Smooth muscle cell (in vitro differentiated cells): ENCODE data around the gene UBL4A. TPM values are rescaled to one million over a fixed set of nuclear protein-coding genes. Genes with fewer than 3 reads are reported as not detected.

Experiments used
- DNase-seq: peaks from one replicate; lab custom pipeline; 2025; ENCODE audit not compliant: unreplicated experiment; lab: John Stamatoyannopoulos, UW
- H2AFZ ChIP-seq: fragments of 200-600 bp; sonication (generic); 2 replicates; pipeline ENCODE4 v1.6.0; 2016; ENCODE audit warnings: antibody characterized with exemption, low read depth, mild to moderate bottlenecking
- H3F3A ChIP-seq: fragments of 200-600 bp; sonication (generic); 2 replicates; pipeline ENCODE4 v1.6.0; 2017; ENCODE audit warnings: antibody characterized with exemption, low read depth
- H3K27ac ChIP-seq: fragments of 200-600 bp; sonication (generic); 2 replicates; pipeline ENCODE4 v1.5.1; 2016; ENCODE audit warnings: low read depth, mild to moderate bottlenecking
- H3K27me3 ChIP-seq: fragments of 200-600 bp; sonication (generic); 2 replicates; pipeline ENCODE4 v1.6.1; 2016; ENCODE audit warnings: low read depth, mild to moderate bottlenecking
- H3K36me3 ChIP-seq: fragments of 200-600 bp; sonication (generic); 2 replicates; pipeline ENCODE4 v1.5.1; 2016; ENCODE audit warnings: low read depth
- H3K4me1 ChIP-seq: fragments of 200-600 bp; sonication (generic); 2 replicates; pipeline ENCODE4 v1.5.1; 2016; ENCODE audit warnings: low read depth
- H3K4me2 ChIP-seq: fragments of 200-600 bp; sonication (generic); 2 replicates; pipeline ENCODE4 v1.6.0; 2016; ENCODE audit warnings: mild to moderate bottlenecking
- H3K4me3 ChIP-seq: fragments of 200-600 bp; sonication (generic); 2 replicates; pipeline ENCODE4 v1.5.1; 2016; ENCODE audit warnings: mild to moderate bottlenecking
- H3K79me2 ChIP-seq: fragments of 200-600 bp; sonication (generic); 2 replicates; pipeline ENCODE4 v1.6.0; 2016; ENCODE audit warnings: low read depth, mild to moderate bottlenecking
- H3K9ac ChIP-seq: fragments of 200-600 bp; sonication (generic); 2 replicates; pipeline ENCODE4 v1.6.0; 2016; ENCODE audit warnings: low read depth
- H3K9me3 ChIP-seq: fragments of 200-600 bp; sonication (generic); replicated peaks from 2 replicates; pipeline ENCODE4 v1.5.1; 2016; ENCODE audit warnings: low read depth
- H4K20me1 ChIP-seq: fragments of 200-600 bp; sonication (generic); 2 replicates; pipeline ENCODE4 v1.6.0; 2016; ENCODE audit warnings: low read depth
- CTCF ChIP-seq: fragments of 200-600 bp; sonication (generic); IDR thresholded peaks from 2 replicates; pipeline ENCODE4 v1.5.1; 2017; ENCODE audit warnings: borderline replicate concordance, mild to moderate bottlenecking, antibody characterized with exemption; ENCODE audit not compliant: insufficient read depth, poor library complexity, severe bottlenecking
- WGBS: methylation state at CpG from one replicate; pipeline ENCODE4 v1.1.7; 2016; ENCODE audit warnings: low lambda C conversion rate; 5-methylcytosine and 5-hydroxymethylcytosine counted together
- polyA plus RNA-seq: library from polyadenylated mRNA; unstranded; fragments of >200 nt; fragmentation: Nextera tagmentation; extraction: Ambion mirVana; gene quantifications from 2 replicates; pipeline ENCODE4 v1.2.1, GENCODE V29; 2016
- total RNA-seq: library from RNA; depleted of rRNA; stranded (reverse); fragments of >200 nt; gene quantifications from 2 replicates; pipeline ENCODE4 v1.2.3, GENCODE V29; 2014

The UBL4A gene
- total and polyA plus RNA-seq, 2 experiments from 2014 or later = 42.1 to 46.9 TPM

GRCh38 chrX:154478728-154479622, 7.4 kb downstream of the UBL4A start, which contains the start of gene LAGE3:
Gene LAGE3, minus strand, starts transcription at chrX:154479281. Its CDS starts 366 bp downstream, at chrX:154478915.
- Histone ChIP-seq H4K20me1 (no peaks in the 10 kb centered on the region), H3K36me3 (no peaks in the 10 kb centered on the region), H3K27me3 (no peaks in the 10 kb centered on the region), H3K4me3 (peak within 1 kb of the TSS; percentile 55), H3K9ac (no peak within 1 kb of the TSS), H3K9me3 (no peaks in the 10 kb centered on the region), H3K4me1 (no peaks in the 10 kb centered on the region), H3K27ac (peak within 1 kb of the TSS; percentile 49), H3F3A (no peaks in the 10 kb centered on the region), H3K79me2 (no peaks in the 10 kb centered on the region), H2AFZ (no peak within 1 kb of the TSS), H3K4me2 (peak within 1 kb of the TSS; percentile 84)
- no peak for TF ChIP-seq CTCF
- 40% methylated on average over 49 of the region's 85 CpGs for WGBS
- peak; percentile 78 for DNase-seq

GRCh38 chrX:154477891-154478477, 8.4 kb downstream of the UBL4A start:
- Histone ChIP-seq H3K4me2 (peak overlapping the region; percentile 84), H4K20me1 (no peaks in the 10 kb centered on the region), H3K9me3 (no peaks in the 10 kb centered on the region), H2AFZ (no peak overlapping the region), H3K4me3 (peak overlapping the region; percentile 55), H3F3A (no peaks in the 10 kb centered on the region), H3K79me2 (no peaks in the 10 kb centered on the region), H3K27me3 (no peaks in the 10 kb centered on the region), H3K36me3 (no peaks in the 10 kb centered on the region), H3K9ac (no peak overlapping the region), H3K4me1 (no peaks in the 10 kb centered on the region), H3K27ac (peak overlapping the region; percentile 49)
- 74% methylated on average over 24 of the region's 24 CpGs for WGBS
- TF ChIP-seq CTCF = no peak
- no peak for DNase-seq

GRCh38 chrX:154476821-154477220, 9.6 kb downstream of the UBL4A start:
- Histone ChIP-seq H3K4me3 (no peak overlapping the region), H3K79me2 (no peaks in the 10 kb centered on the region), H3K9me3 (no peaks in the 10 kb centered on the region), H3K27me3 (no peaks in the 10 kb centered on the region), H3K4me1 (no peaks in the 10 kb centered on the region), H3K27ac (no peak overlapping the region), H3K36me3 (no peaks in the 10 kb centered on the region), H4K20me1 (no peaks in the 10 kb centered on the region), H2AFZ (no peak overlapping the region), H3K9ac (no peak overlapping the region), H3F3A (no peaks in the 10 kb centered on the region), H3K4me2 (no peak overlapping the region)
- TF ChIP-seq CTCF = no peak
- DNase-seq = no peak
- WGBS = 83% methylated on average over 8 of the region's 8 CpGs
